GM20000 (cell line): ENCODE data around the gene ARHGAP23.

Experiments used
- DNase-seq: peaks from one replicate; pipeline ENCODE4 v3.0.0; 2012; ENCODE audit warnings: low spot score
- CTCF ChIP-seq: IDR thresholded peaks from 2 replicates; pipeline ENCODE4 v1.5.1; 2012; ENCODE audit warnings: mild to moderate bottlenecking, control low read depth; ENCODE audit errors: extremely low read depth, missing control alignments

Gene ARHGAP23

GRCh38 chr17:38460082-38460715 lies 31.9 kb downstream of the ARHGAP23 start:
- TF ChIP-seq CTCF = no peak
- no peak for DNase-seq

GRCh38 chr17:38460716-38461630 lies 32.7 kb downstream of the ARHGAP23 start:
- no peak for DNase-seq
- no peak for TF ChIP-seq CTCF

- no peak for DNase-seq
- no peak for TF ChIP-seq CTCF
Measured at GRCh38 chr17:38461683-38462082, 33.4 kb downstream of the ARHGAP23 start.

- no peak for TF ChIP-seq CTCF
- DNase-seq = no peak
Measured at GRCh38 chr17:38463451-38463858, 35.2 kb downstream of the ARHGAP23 start.

- no peak for TF ChIP-seq CTCF
- peak; percentile 15 for DNase-seq
Measured at GRCh38 chr17:38464251-38464722, 36.0 kb downstream of the ARHGAP23 start.

- no peak for TF ChIP-seq CTCF
- no peak for DNase-seq
Measured at GRCh38 chr17:38464723-38465390, 36.6 kb downstream of the ARHGAP23 start.
